AG09309 (cell line): Measurements from ENCODE around the gene GPR78.
"Not testable (repeated sequence)": the region's sequence is repeated elsewhere in the genome, so short reads cannot be mapped to it uniquely, and the experiment has no call there.

Source experiments
- DNase-seq: peaks from one replicate; pipeline ENCODE4 v3.0.0-alpha.2; 2010; ENCODE audit warnings: low read depth
- H3K4me3 ChIP-seq: 2 replicates; pipeline ENCODE4 v1.5.1; 2011; ENCODE audit warnings: mild to moderate bottlenecking, low read depth, low read length, moderate library complexity; ENCODE audit not compliant: control insufficient read depth
- TF ChIP-seq, protein P1 (sequence below): IDR thresholded peaks from 2 replicates; pipeline ENCODE4 v1.5.1; 2011; ENCODE audit warnings: mild to moderate bottlenecking, low read depth, low read length, inconsistent platforms; ENCODE audit not compliant: insufficient read depth, control insufficient read depth; ENCODE audit errors: missing control alignments

The GPR78 gene

DNA sequence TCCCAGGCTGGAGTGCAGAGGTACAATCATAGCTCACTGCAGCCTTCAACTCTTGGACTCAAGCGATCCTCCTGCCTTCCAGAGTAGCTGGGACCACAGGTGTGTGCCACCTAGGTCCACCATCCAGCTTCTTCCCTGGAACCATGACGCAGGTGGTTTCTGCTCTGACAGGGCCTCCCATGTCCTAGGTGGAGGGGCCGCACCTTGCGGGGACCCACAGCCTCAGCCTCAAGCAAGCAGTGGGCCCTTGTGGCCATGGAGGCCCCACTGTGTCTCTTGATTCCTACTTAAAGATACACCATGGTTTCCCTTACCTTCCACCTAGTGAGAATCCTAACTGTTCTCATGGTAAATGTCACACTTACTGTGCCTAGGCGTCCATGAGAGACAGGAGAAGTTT lies 6.9 kb upstream of the GPR78 start:
- H3K4me3 ChIP-seq: no peak overlapping the region
- no peak for DNase-seq
- TF ChIP-seq, protein P1, sequence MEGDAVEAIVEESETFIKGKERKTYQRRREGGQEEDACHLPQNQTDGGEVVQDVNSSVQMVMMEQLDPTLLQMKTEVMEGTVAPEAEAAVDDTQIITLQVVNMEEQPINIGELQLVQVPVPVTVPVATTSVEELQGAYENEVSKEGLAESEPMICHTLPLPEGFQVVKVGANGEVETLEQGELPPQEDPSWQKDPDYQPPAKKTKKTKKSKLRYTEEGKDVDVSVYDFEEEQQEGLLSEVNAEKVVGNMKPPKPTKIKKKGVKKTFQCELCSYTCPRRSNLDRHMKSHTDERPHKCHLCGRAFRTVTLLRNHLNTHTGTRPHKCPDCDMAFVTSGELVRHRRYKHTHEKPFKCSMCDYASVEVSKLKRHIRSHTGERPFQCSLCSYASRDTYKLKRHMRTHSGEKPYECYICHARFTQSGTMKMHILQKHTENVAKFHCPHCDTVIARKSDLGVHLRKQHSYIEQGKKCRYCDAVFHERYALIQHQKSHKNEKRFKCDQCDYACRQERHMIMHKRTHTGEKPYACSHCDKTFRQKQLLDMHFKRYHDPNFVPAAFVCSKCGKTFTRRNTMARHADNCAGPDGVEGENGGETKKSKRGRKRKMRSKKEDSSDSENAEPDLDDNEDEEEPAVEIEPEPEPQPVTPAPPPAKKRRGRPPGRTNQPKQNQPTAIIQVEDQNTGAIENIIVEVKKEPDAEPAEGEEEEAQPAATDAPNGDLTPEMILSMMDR: no peak

DNA sequence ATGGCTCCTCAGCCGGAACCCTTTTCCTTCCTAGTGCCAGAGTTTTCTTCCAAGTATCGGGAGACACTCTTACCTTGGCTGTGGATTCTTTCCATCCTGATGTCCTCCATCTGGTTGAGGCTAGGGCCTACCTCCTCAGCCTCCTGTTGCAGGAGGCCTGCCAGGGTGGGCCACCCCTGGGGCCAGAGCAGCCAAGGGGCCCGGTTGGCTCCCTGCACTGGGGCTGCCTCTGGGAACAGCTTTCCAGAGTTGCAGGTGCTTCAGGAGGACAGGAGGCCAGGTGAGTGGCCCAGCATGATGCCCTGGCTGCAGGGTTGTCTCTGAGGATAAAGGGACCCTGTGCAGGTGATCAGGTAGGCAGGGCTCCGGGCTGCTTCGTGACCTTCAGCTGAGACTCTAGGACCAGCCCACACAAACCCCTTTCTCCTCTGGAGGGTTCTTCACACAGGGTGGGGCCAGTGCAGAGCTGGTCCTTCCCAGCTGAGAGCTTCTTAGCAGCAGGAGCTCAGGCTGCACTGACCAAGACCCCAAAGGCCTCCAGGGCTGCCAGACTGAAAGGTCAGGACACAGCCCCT lies 5.3 kb upstream of the GPR78 start:
- DNase-seq: no peak
- no peak overlapping the region for H3K4me3 ChIP-seq
- TF ChIP-seq, protein P1: no peak

DNA sequence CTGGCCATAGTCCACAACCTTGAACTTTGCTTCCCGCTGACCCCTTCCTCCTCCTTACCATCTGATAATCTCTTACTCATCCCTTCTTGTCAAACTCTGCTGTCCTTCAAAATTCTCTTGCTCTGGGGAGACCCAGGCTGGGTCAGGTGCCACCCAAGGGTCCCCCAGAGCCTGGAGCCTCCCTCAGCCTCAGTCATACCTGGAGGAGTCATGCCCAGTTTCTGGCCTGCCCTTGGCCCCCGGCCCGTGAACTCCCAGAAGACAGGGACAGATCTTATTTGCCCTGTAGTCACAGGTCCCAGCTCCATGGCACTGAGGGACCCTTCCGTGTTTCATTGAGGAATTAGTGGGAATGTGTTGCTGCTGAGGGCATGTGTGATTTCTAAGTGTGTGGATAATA lies 4.7 kb upstream of the GPR78 start:
- no peak for DNase-seq
- TF ChIP-seq, protein P1: no peak
- no peak overlapping the region for H3K4me3 ChIP-seq

DNA sequence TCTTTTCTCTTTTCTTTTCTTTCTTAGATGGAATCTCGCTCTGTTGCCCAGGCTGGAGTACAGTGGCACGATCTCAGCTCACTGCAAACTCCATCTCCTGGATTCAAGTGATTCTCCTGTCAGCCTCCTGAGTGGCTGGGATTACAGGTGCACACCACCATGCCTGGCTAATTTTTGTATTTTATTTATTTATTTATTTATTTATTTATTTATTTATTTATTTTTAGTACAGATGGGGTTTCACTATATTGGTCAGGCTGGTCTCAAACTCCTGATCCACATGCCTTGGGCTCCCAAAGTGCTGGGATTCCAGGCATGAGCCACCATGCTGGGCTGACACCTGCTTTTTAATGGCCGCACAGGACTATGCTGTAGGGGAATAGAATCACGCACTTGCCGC lies 3.6 kb upstream of the GPR78 start:
- DNase-seq, H3K4me3 ChIP-seq: not testable (repeated sequence)

DNA sequence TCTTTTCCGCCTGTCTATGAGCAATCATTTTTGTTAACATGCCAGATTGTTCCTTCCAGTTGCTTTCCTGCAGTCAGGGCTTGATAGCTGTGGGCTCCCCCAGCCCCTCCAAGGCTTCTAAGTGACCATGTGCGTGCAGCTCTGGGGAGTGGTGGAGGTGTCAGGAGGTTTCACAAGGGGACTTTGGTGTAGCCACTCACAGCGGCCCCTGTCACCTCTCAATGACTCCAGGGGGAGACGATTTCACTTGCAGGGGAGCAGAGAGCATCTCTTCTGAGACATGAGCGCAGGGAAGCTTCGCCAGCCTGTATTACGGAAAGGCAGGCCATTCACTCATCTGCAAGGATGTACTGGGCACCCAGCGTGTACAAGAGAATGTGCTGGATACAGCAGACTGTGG lies 3.1 kb upstream of the GPR78 start:
- no peak for DNase-seq
- TF ChIP-seq, protein P1: no peak
- no peak overlapping the region for H3K4me3 ChIP-seq

DNA sequence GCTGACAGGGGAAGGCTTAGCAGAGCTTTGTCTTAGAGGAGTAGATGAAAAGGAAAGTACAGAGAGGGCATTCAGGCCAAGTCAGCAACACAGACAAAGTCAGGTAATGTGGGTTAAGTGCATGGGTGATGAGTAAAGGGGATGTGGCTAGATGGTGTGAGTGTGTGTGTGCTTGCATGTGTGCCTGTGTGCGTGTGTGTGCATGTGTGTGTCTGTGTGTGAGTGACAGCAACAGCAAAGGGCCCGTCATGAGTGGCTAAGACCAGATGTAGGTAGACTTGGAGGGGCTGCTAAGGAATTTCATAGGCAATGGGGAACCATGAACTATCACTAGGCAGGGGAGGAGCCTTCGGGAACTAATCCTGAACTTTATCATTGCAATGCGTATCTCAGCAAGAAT lies 2.2 kb upstream of the GPR78 start:
- DNase-seq: no peak
- H3K4me3 ChIP-seq: no peak overlapping the region
- TF ChIP-seq, protein P1: no peak

DNA sequence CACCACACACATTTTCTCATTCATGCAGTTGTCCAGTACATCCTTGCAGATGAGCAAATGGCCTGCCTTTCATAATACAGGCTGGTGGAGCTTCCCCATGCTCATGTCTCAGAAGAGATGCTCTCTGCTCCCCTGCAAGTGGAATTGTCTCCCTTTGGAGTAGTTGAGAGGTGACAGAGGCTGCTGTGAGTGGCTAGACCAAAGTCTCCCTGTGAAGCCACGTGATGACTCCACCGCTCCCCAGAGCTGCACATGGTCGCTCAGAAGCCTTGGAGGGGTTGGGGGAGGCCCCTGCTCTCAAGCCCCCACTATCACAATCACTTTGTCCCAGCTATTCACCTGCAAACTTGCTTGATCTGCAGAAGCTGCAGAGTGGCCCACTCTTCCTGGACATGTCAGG lies 1.5 kb upstream of the GPR78 start:
- DNase-seq: no peak
- no peak overlapping the region for H3K4me3 ChIP-seq
- TF ChIP-seq, protein P1: no peak
